Hepatocyte (in vitro differentiated cells): ENCODE results near the gene SERPINA3.

Experiments used
- CTCF ChIP-seq: fragments of 200-600 bp; sonication (generic); IDR thresholded peaks from 2 replicates; pipeline ENCODE4 v1.5.1; 2016; ENCODE audit warnings: antibody characterized with exemption, mild to moderate bottlenecking; ENCODE audit not compliant: poor library complexity
- EZH2phosphoT487 ChIP-seq: fragments of 200-600 bp; sonication (generic); IDR thresholded peaks from one replicate; pipeline ENCODE4 v1.6.1; 2018; ENCODE audit warnings: antibody characterized with exemption, mild to moderate bottlenecking, low read depth, moderate library complexity; ENCODE audit not compliant: unreplicated experiment, severe bottlenecking

- TF ChIP-seq EZH2phosphoT487 (no peak), CTCF (no peak)
Observed at GRCh38 chr14:94615823-94616570, 3.8 kb downstream of the SERPINA3 start.
